ENCODE data around the gene DIO3.

The DIO3 gene

DNA sequence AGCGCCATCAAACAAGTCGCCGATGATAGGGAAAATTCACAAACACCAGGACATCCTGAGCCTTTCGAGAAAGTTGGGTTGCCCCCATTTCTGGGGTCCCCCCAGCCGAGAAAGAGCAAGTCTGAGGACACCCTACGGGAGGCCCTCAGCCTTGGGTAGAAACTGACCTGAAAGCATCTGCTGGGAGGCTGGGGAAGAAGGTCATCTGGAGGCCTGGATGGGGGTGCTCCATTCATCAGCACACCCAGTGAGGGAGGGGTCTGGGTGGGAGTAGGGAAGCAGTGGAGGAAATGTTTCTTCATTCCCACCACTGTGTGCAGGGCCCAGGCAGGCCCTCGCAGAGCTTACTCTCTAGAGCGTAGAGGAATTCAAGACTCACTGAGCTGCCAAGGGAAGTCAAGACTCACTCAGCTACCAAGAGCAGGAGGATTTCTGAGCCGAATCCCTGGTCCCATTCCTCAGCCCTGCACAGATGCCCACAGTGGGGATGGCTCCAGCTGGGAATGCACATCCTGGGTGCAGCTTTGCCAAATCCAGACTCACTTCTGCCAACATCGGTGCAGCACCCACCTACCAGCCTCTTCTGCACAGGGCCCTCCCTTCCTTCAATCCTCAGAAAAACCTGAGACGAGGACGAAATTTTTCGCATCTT lies 38.1 kb downstream of the DIO3 start:
- no peak for DNase-seq (ENCODE audit: low read depth)

DNA sequence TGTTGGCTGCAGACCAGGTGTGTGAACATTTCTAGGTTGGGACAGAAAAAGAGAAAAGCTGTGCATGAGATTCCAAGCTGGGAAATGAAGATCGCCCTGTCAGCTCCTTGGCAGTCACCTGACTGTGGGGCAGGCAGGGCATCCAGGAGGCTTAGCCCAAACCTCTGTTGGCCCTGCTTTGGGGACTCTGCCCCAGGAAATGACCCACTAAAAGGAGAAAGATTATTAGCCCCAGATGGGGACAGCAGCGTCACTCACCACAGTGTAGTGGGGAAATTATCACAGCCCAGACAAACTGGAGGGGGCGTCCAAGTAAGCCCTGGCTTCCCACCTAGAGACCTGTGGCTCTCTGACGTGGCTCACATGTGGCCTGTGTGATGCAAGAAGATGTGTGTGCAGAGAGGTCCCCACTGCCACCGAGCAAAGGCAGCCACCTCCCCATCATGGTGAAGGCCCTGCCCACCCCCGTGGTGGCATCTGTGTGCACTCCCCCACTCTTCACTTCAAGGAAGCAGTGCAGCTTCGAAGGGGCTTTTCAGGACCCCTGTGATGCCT lies 39.1 kb downstream of the DIO3 start:
- DNase-seq (ENCODE audit: low read depth), result no peak

DNA sequence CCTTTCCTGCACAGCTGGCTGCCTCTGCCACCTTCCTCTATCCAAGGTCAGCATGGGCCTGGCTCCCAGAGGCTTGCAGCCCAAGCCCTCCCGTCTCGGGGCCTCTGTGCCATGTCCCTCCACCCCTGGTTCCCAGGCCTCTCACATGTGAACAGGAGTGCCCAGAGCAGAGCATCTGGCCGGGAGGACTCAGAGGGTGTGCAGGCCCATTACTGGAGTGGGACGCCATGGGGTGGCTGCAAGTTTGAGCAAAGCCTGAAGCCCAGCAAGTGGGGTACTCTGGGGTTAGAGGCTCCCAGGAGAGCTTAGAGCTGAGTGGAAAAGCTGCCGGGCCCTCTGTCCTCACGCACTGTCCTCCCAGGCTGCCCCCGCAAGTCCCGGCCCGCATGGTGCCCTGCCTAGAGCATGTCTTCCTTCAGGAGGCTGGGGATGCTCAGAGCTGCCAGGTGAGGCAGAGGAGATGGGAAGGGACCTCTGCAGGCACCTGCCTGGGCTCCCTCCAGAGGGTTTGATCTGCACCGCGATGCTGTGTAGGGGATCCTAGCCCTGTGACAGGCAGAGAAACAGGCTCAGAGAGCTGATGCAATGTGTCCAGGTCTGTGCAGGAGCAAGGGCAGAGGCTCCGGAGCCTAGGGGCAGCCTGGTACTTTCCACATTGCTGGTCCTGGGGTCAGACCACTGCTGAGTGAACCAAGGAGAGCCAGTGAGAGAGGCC lies 39.8 kb downstream of the DIO3 start:
- DNase-seq (ENCODE audit: low read depth), result no peak

DNA sequence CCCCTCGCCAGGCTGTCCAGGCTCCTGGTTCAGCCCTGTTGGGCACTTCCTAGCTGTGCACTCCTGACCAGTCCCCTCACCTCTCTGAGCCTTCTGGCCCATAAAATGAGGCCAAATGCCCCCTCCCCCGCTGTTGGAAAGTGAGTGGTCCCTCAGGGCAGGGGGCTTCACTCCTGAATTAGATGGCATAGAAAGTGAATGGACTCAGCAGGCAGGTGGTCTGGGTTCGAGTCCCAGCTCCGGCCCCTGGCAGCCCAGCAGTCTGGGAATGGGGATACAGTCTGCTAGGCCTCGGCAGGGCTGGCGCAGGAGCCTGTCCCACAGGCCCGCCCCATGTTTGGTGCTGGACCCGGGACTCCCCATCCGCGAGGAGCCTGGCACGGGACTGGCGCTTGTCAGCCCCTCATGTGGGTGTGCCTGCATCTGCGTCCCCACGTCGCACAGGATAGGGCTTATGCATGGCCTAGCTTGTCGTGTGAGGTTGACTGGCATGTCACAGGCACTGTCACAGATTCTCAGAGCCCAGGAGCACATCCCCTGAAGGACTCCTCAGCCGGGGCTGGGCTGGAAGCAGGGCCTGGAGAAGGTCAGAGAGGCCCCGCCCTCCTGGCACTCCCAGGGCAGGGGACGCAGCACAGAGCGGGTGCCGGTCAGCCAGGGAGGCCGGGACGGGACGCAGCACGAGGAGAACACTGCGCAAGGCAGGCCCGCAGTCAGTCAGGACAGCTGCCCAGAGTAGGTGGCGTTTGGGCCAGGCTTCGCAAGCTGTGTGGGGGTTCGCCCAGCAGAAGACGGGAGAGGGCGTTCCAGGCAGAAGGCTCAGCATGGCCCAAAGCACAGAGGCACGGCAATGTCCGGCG lies 40.5 kb downstream of the DIO3 start:
- no peak for DNase-seq (ENCODE audit: low read depth)

DNA sequence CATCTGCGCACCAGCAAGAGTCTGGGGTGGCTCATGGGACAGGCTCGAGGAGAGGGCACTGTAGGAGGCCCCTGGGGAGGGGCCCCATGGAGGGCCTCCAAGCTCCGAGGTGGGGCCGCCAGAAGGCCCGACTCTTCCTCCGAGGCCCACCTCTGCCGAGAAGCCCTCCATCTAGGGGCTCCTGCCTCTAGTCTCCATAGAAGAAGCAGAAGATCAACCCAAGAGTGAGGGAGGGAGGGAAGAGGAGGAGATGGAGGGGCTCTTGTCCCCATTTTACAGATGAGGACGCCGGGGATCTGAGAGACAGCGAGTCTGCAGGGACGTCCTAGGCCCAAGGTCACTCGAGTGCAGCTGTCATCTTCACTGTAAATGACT lies 41.2 kb downstream of the DIO3 start:
- no peak for DNase-seq (ENCODE audit: low read depth)

DNA sequence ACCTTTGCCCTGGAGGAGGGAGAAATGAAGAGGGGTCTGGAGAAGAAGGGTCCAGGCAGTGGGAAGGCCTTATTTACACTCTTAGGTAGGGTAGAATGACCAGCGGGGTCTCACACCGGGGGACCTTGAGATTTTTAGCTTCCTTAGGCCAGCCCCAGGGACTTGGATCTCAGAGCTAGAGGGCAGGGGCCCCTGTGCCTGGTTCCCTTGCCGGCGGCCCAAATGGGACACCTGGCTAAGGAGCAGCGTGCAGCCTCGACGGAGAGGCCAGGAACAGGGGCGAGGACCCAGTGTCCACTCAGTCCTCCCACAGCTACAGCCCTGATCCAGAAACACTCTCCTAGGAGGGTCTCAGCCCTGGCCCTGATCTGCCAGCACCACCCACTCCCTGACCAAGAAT lies 41.8 kb downstream of the DIO3 start:
- DNase-seq (ENCODE audit: low read depth), result no peak

DNA sequence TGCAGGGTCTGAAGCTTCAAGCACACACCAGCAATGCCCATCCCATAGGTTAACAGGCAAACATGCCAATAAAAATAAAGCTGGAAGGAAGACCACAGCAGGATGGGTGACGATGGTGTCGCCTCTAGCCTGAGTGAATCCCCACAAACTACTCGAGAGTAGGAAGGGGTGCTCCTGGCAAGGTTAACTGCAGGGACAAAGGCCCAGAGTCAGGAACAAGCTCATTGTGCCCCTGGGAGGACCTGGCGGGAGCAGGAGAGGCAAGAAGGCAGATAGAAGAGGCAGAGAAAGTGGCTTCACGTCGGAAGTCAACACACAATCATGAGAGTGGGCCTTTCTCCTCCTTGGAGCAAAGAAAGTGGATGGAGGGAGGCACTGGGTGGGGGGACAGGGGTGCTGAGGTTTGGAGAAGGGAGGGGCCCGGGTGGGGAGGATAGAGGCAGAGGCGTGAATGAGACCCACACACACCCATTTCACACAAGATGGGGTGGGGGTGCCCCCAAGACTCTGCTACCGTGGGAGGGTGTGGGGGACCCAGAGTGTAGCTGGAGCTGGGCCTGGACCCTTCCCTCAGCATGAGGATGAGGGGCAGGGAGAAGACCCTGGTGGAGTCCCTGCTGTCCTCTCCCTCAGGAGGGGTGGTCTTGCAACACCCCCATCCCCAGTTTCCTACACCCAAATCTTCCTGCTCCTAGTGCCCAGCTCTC lies 43.1 kb downstream of the DIO3 start:
- DNase-seq (ENCODE audit: low read depth), result no peak

DNA sequence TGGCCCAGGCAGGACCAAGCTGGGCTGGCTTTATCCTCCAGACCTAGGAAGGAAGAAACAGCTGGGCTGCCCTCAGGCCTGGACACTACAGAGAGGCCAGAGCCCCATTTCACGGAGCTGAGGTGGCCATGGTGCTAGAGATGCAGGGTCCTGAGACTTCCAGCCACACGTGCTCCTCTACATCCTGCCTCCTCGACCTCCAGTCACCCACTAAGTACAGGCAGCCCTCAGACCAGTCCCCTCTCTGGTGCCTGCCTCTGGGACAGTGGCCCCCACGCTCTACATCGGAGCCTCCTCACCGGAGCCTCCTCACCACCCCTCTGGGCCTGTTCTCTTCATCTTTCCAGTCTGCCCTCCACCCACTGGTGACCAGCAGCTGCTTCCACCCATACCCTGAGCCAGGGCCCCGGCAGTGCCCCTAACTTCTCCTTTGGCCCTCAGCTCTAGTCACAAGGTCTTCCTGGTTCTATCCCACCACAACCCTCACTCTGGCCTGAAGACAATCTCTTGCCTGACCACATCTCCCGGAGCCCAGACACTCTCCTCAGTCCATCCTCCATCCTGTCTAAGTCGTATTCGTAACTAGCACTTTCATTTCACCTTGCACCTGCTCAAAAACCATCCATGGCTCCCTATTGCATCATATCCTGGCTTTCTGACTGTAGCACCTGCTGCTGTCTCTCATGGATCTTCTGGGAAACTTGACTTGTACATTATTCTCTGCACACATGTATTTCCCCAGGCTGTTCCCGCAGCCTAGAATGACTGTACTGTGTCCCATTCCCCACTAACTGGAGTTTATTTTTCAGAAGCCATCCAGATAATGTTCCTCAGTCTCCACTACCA lies 43.9 kb downstream of the DIO3 start:
- DNase-seq (ENCODE audit: low read depth), result no peak

DNA sequence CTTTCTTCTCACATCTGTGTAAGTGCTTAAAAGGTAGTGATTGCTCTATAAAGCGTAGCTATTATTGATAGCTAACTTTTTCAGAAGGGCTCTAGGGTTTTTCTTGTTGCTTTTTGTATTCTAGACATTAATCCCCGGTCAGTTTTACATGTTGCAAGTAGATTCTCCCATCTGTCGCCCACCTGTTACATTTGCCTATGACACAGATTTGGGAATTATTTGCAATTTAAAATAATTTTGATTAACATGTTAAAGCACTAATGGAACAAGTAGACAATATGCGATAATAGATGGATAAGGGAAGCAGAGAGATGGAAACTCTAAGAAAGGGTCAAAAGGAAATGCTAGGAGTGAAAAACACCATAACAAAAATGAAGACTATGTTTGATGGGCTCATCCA lies 44.5 kb downstream of the DIO3 start:
- no peak for DNase-seq (ENCODE audit: low read depth)
